Stimulated activated CD4-positive, alpha-beta T cell treated with anti-CD3 and anti-CD28 coated beads, Interleukin-12 subunit alpha, Interleukin-12 subunit beta, amount 100 ng/mL, for 48 hours (primary cell): ENCODE data around the gene INMT.
"Not testable (repeated sequence)": the region's sequence is repeated elsewhere in the genome, so short reads cannot be mapped to it uniquely, and the experiment has no call there.

Experiments
- DNase-seq, 3 donors: peaks; one replicate each; pipeline ENCODE4 v3.0.0-alpha.2; 2020; ENCODE audit warnings: low read depth in 2 of 3, low spot score in 1 of 3

INMT gene

GRCh38 chr7:30751696-30752273, at the start of gene INMT:
Gene INMT, plus strand, starts transcription at chr7:30752135. Its CDS starts 16 bp downstream, at chr7:30752151.
- DNase-seq: no peak

DNA sequence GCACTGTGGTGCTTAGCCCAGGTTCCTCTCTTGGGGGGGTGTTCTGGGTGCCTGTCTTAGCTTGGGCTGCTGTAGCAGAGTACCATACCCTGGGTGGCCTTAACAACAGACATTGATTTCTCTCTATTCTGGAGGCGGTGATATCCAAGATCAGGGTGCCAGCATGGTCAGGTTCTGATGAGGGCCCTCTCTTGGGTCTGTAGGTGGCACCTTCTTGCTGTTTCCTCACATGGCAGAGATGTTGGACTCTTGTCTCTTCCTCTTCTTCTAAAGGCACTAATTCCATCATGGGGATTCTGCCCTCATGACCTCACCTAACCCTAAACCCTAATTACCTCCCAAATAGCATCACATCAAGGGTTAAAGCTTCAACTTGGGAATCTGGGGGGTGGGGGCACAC, 49.7 kb upstream of the INMT start:
- no peak for DNase-seq

- no peak for DNase-seq
Observed at GRCh38 chr7:30703756-30704155, 48.2 kb upstream of the INMT start.

- DNase-seq: no peak
Observed at GRCh38 chr7:30705008-30705407, 46.9 kb upstream of the INMT start.

DNA sequence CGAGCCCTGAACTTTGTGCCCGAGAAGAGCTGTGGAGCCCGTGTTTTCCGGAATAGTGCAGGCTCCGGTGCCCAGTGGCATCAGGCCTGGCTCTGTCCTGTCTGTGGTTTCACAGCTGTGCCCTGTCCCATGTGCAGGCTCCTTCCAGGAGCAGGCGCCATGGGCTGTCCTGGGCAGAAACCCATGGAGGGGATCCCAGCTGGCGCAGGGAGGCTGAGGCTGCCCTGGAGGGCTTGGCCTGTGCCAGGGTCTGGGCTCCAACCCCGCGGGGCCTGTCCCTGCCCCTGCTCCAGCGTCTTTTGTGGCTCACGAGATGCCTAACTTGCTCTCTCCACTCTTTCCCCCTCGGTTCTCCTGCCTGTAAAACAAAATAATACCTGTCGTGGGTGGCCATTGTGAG, 46.3 kb upstream of the INMT start:
- no peak for DNase-seq

GRCh38 chr7:30706316-30706715, 45.6 kb upstream of the INMT start:
- DNase-seq: no peak

DNA sequence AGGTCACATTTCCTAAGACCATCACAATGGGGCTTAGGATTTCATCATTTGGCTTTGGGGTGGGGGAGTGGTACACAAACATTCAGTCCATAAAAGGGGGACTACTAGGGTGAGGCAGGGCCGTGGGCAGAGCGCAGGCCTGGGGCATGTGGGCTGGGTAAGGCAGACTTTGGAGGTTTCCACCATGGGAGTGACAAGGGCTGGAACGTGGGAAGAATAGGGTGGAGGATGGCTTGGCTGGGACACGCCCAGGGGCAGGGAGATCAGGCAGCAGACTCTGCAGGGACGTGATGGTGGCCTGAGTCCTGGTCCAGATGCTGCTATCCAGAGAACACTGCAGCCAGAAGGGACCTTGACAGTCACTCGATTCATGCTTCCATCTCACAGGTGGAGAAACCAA, 45.0 kb upstream of the INMT start:
- no peak for DNase-seq

- DNase-seq: no peak
Observed at GRCh38 chr7:30707391-30708357, 44.3 kb upstream of the INMT start.

DNA sequence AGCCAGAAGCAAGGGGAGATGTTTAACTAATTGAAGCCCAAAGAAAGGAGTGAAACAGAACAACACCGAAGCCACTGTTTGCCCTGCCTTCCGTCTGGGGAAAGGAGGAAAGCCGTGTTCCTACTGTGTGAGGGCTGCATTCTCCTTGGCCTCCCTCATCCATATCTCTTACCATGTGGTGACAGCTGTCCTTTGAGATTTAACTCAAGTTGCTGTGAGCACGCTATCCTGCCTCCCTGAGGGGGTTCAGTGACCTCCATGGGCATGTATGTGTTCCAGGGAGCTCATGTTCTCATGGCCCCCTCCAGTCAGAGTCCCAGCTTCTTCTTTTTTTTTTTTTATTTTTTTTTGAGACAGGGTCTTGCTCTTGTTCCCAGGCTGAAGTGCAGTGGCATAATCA, 43.5 kb upstream of the INMT start:
- no peak for DNase-seq

GRCh38 chr7:30708983-30709382, 43.0 kb upstream of the INMT start:
- DNase-seq: no peak

DNA sequence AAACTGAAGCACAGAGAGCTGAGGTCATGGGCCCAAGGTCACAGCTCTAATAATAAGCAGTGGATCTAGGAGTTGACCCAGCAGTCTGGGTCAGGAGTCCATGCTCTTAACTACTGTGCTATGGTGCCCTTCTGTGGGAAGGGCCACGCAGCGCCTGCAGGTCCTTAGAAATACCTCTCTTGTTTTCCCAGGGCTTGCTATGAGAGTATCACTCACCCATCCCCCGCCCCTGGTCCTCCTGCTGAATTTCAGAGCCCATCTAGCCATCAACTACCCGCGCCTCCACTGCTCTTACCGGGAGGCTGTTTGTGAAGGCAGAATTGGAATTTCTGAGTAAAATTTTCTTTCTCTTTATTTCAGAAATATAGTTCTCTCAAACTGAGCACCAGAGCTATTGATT, 42.4 kb upstream of the INMT start:
- no peak for DNase-seq

DNA sequence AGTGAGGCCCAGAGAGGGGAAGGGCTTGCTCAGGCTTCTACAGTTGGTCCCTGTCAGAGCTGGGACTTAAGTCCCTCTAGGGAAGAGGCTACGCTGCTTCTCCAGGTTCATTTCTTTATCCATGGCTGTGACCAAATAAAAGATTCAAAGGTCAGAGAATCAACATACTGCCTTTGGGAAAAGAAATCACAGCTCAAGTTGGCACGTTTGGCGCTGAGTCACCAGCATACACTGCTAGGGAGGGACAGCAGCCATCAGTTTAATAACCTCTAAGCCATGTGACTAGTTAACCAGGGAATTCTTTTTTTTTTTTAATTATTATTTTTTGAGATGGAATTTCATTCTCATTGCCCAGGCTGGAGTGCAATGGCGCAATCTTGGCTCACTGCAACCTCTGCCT, 41.3 kb upstream of the INMT start:
- DNase-seq: no peak

DNA sequence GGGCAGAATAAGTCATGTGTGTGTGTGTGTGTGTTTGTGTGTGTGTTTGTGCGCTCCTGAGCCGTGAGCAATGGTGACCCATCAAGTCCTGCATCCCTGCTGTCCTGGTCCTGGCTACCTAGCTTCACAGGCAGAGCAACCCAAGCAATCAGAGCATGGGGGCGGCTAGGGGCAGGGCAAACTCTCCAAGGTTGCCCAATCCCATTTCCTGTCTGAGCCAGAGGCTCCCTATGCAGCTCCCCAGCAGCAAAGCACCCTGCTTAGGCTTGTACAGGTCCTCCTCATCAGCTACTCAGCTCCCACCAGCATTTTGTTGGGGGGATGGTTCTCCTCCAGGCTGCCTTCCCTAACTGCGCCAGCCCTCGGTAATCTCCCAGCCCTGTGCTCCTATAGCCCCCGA, 38.5 kb upstream of the INMT start:
- DNase-seq: no peak

DNA sequence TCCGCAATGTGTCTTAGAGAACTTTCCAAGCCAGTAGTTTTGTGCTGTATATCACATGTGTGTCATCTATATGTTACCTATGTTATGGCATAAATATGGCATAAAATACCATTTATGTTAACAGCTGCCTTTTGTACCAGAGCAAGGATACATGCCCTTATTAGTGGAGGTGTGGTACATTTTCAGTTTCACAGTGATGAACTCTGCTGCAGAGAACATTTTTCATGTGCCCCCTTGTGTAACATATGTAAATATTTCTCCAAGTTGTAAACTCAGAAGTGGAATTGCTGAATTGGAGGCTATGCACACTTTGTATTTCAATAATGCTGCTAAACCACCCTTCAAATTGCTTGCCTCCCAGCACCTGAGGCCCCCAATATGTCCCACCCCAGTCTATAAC, 37.8 kb upstream of the INMT start:
- DNase-seq: no peak

DNA sequence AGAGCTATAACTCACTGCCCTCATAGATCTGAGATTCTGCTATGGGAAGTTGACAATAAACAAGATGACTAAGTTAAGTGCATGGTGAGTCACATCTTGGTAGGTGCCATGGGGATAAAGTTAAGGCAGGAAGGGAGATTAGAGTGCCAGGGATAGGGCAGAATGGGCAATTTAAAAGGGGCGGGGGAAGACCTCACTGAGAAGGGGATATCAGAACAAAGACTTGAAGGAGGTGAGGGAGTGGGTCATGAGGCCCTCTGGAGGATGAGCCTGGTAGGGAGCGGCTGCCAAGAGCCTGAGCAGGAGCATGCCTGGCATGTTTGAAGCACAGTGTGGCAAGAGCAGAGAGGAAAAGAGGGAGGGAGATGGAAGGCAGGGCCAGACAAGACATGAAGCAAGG, 34.8 kb upstream of the INMT start:
- no peak for DNase-seq

GRCh38 chr7:30719434-30719833, 32.5 kb upstream of the INMT start:
- not testable (repeated sequence) for DNase-seq

GRCh38 chr7:30721211-30721610, 30.7 kb upstream of the INMT start:
- no peak for DNase-seq

DNA sequence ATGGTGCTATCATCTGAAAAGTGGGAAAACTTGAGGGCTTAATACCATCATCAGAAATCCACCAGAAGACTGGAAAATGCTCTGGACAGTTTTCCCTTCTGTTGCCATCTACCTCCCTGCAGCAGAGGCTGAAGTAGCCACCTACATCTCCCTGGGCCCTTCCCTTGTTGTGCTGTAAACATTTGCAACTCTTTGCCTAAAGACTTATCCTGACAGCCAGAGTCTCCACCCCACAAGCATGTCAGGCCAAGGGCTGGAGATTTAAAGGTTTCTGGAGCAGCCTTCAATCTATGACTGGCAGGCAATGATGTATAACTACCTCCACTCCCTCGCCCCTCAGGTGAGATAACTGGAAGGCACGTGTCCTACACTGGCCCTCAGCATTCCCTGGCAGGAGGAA, 29.7 kb upstream of the INMT start:
- DNase-seq: no peak

- no peak for DNase-seq
Observed at GRCh38 chr7:30722671-30723070, 29.3 kb upstream of the INMT start.

GRCh38 chr7:30723776-30724175, 28.2 kb upstream of the INMT start:
- DNase-seq: no peak

GRCh38 chr7:30726296-30727006, 25.5 kb upstream of the INMT start:
- DNase-seq: no peak
